ENCODE results near the gene GBF1.
"Not testable (repeated sequence)": the region's sequence is repeated elsewhere in the genome, so short reads cannot be mapped to it uniquely, and the experiment has no call there.

The GBF1 gene, protein sequence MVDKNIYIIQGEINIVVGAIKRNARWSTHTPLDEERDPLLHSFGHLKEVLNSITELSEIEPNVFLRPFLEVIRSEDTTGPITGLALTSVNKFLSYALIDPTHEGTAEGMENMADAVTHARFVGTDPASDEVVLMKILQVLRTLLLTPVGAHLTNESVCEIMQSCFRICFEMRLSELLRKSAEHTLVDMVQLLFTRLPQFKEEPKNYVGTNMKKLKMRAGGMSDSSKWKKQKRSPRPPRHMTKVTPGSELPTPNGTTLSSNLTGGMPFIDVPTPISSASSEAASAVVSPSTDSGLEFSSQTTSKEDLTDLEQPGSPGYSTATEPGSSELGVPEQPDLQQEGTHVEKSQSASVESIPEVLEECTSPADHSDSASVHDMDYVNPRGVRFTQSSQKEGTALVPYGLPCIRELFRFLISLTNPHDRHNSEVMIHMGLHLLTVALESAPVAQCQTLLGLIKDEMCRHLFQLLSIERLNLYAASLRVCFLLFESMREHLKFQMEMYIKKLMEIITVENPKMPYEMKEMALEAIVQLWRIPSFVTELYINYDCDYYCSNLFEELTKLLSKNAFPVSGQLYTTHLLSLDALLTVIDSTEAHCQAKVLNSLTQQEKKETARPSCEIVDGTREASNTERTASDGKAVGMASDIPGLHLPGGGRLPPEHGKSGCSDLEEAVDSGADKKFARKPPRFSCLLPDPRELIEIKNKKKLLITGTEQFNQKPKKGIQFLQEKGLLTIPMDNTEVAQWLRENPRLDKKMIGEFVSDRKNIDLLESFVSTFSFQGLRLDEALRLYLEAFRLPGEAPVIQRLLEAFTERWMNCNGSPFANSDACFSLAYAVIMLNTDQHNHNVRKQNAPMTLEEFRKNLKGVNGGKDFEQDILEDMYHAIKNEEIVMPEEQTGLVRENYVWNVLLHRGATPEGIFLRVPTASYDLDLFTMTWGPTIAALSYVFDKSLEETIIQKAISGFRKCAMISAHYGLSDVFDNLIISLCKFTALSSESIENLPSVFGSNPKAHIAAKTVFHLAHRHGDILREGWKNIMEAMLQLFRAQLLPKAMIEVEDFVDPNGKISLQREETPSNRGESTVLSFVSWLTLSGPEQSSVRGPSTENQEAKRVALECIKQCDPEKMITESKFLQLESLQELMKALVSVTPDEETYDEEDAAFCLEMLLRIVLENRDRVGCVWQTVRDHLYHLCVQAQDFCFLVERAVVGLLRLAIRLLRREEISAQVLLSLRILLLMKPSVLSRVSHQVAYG (N-terminal part only)

DNA sequence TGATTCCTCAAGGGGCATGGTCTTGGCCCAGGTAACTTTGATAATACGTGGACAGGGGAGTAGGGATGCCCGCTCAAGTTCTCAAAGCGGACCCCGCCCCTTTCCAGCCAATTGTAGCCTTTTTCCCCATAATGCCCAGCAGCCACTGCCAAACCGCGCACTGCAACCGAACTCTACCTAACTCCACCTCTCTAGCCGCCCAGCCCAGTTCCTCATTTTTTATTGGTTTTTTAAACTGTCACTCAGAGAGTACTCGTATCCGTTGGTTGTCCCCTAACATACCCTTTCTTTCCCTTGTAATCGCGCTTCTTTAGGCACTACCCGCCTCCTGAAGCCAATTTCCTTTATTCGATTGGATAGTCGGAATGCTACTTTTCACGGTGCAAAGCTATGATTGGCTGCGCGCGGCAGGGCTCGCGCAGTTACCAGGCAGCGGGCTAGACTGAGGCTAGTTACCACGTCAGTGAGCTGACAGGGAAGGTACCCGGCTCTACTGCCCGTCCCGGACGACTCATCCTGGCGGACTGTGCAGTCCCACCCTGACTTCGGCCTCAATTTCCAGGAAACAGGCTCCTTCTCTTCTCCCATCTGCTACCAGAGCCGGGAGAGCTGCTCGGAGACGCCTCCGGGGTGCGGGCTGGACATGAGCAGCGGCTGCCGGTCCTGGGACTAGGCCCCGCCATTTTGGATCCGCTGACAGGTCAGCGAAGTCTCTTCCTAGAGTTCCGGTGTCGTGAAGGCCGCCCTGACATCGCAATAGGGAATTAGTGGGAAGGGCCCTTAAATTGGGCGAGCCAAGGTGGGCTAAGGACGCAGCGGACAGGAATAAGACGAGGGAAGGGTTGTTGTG lies at the start of gene GBF1:
TSS of gene GBF1 (plus strand) at position 451 of the 850 bp plus-strand sequence. CDS start 13,407 bp downstream, outside the sequence.
- peak; percentile 73 for DNase-seq (ENCODE audit: low read depth)

DNA sequence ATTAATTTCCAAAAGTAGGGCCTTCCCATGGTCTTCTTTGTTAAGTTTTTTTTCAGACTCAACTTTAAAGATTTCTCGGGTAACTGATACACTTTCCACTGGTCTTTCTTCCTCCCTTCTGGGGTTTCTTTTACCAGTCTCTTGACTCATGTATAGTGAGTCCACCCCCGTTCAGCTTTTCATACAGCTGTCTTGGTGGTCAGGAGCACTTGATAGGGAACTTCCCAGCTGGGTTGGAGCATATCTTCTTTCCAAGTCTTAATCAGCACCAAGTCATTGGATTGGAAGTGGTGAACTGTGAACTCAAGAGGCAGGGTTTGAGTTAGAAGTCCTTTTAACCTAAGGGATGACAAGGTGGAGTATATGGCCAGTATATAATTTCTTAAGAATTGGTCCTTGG lies 48.4 kb upstream of the GBF1 start:
- DNase-seq (ENCODE audit: low read depth): no peak

DNA sequence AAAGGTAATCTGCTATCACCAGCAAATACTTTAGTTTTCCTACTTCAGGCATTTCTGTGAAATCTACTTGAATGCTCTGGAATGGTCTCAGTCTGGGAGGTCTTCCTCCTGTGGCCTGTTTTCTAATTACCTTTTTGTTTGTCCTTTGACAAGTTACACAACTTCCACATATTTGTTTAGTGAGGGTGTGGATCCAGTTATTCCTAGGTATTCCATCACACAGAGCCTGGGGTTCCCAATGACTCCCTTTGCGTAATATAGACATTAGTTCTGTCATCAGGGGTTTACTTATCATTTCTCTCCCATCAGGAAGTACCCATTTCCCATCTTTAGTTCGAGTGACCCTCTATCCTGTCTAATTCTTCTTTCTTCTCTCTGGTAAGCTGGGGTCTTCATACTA lies 47.3 kb upstream of the GBF1 start:
- no peak for DNase-seq (ENCODE audit: low read depth)

DNA sequence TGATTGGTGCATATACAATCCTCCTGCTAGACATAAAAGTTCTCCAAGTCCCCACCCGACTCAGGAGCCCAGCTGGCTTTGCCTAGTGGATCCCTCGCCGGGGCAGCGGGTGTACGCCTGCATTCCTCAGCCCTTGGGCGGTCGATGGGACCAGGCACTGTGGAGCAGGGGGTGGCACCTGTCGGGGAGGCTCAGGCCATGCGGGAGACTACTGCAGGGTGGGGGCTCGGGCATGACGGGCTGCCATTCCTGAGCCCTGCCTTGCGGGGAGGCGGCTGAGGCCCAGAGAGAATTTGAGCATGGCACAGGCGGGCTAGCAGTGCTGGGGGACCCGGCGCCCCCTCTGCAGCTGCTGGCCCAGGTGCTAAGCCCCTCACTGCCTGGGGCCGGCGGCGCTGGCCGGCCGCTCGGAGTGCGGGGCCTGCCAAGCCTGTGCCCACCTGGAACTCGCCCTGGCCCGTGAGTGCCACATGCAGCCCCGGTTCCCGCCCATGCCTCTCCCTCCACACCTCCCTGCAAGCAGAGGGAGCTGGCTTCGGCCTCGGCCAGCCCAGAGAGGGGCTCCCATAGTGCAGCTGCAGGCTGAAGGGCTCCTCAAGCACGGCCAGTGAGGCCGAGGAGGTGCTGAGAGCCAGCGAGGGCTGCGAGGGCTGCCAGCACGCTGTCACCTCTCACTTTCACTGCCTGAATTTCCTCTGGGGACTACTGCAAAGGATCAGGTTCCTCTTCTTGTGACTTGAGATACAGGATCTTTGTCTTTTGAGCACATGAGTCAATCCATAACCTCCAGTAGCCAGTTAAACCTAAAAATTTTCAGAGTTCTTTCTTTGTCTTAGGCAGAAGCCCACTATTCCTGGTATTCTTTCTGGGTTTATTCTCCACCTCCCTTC lies 44.3 kb upstream of the GBF1 start:
- no peak for DNase-seq (ENCODE audit: low read depth)

DNA sequence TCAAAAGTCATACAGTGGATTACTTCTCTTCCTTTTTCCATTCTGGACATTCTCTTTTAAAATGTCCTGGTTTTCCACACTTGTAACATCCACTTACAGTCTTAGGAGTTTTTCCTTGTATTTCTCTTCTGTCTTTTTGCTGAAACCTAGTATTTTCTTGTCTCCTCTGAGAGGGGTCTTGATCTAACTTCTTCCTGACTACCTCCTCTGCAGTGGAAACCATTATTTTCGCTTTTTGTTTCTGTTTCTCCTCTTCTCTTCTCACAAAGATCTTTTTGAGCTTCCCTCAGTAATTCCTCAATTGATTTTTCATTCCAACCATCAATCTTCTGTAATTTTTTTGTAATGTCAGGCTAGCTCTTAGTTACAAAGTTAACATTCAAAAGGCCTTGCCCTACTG lies 42.9 kb upstream of the GBF1 start:
- no peak for DNase-seq (ENCODE audit: low read depth)

DNA sequence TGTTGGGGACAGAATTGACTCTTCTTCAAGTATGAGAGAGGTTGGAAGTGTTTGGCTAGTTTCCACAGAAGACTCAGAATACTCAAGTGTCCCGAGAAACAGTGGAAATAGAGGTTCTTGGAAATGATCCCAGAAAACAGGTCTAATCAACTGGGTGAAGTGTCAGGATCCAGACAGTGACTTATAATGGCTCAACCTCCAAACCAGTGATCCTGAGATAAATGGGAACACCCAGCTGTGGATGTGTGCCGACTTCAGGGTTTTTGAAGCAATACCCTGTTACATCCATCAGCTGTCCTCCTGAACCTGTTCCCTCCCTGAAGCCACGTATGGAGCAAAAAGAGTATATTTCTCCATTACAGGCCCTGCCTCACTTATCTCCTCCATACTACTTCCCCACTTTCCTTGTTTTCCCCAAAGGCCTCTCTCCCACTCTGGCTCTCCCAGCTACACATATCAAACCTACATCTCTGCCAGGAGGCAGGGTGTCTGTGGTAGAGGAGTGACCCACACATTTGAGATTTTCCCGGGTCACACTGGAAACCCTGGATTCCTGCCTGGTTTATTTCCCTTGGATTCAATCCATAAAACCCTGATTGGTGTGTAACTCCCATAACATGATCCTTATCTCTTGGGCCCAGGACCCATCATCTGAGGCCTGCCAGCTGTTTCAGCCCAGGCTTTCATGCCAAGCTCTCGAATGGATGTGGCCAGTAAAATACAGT lies 36.9 kb upstream of the GBF1 start:
- DNase-seq (ENCODE audit: low read depth): no peak

DNA sequence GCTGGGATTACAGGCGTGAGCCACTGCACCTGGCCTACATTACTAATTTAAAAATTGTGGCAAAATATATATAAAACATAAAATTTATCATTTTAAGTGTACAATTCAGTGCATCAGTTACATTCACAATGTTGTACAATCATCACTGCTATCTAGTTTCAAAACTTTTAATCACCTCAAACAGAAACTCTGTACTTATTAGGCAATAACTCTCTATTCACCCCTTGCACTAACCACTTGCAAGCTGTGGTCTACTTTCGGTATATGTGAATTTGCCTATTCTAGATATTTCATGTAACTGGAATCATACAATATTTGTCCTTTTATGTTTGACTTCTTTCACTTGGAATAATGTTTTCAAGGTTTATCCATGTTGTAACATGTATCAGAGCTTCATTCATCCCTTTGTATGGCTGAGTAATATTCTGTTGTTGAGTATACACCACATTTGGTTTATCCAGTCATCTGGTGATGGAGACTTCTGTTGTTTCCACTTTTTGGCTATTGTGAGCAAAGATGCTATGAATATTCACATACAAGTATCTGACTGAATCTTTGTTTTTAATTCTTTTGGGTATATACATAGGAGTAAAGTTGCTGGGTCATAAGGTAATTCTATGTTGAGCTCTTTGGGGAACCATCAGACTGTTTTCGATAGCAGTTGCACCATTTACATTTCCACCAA lies 33.6 kb upstream of the GBF1 start:
- DNase-seq (ENCODE audit: low read depth): no peak

DNA sequence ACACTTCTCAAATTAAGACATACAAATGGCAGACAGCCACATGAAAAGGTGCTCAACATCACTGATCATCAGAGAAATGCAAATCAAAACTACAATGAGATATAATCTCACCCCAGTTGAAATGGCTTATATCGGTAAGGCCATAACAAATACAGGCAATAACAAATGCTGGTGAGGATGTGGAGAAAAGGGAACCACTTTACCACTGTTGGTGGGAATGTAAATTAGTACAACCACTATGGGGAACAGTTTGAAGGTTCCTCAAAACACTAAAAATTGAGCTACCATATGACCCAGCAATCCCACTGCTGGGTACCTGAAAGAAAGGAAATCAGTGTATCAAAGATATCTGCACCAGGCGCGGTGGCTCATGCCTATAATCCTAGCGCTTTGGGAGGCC lies 31.7 kb upstream of the GBF1 start:
- DNase-seq (ENCODE audit: low read depth): not testable (repeated sequence)

DNA sequence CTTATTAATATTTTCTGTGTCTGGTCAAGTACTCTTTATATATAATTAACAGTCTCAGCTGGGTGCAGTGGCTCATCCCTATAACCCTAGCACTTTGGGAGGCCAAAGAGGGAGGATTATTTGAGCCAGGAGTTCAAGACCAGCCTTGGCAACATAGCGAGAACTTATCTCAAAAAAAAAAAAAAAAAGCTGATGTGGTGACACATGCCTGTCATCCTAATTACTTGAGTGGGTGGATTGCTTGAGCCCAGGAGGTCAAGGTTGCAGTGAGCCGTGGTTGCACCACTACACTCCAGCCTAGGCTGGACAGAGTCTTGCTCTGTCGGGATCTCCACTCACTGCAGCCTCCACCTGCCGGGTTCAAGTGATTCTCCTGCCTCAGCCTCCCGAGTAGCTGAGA lies 26.0 kb upstream of the GBF1 start:
- no peak for DNase-seq (ENCODE audit: low read depth)

DNA sequence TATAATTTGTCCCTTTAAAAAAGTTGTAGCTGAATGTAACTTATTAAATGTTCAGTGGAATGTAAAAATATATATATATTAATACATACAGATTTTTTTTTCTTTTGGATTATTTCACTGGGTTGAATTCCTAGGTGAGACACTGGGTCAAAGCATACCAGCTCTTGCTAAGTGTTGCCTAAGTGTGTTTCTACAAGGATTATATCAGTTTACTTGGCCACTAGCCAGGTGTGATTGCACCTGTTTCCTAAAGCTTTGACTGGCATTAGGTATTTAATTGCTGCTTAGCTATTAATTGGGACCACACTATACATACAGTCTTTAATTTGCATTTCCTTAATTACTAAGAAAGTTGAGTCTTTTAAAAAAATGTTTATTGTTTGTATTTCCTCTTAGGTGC lies 24.7 kb upstream of the GBF1 start:
- no peak for DNase-seq (ENCODE audit: low read depth)

DNA sequence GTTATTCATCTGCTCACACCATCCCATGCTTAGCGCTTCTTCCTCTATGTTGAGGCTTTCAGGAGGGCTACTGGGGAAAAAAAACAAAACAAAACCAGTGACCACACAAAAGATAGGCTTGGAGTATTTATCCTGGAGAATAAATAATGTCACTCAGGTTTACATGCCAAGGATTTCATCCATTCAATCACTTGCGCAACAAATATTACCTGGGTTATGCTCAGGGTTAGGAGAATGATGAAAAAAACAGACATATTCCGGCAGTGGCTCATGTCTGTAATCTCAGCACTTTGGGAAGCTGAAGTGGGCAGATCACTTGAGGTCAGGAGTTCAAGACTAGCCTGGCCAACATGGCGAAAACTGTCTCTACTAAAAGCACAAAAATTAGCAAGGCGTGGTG lies 22.5 kb upstream of the GBF1 start:
- no peak for DNase-seq (ENCODE audit: low read depth)

DNA sequence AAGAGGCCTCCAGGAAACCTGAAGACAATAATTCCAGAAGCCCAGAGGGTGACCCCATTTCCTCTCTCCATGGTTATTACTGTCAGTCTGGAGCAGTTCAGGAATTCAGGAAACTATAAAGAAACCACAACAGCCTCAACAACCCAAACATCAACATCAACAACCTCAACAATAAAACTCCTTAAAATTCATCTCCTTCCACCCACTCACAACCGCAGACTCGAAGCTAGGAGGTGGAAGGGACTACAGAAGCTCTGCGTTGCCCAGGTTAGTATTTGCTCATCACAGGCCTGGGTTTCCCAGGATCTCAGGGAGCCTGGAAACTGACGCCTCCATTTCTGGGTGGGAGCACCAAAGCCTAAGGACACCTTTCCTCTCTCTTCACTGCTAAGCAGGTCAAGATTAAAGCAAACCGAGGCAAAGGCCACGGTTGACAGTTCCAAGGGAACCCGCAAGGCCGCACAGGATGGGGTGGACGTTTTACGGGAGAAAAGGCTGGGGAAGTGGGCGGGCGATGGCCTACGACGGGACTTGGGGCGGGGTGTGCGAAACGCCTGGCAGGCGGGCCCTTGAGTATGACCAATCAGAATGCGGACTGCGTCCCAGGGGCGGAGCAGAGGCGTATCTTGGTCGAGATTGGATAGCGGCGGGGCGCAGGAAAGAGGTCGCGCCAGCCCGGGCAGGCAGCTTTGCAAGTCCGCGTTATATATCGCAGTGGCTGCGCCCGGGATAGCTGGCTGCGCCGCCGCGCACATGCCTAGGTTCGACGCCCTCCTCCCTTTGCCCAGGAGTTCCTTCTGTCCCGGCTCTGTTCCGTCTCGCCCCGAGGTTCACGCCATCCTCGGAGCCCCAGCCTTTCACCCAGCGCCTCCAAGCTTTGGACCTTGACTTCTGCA lies 19.4 kb upstream of the GBF1 start, which contains the start of gene ELOVL3:
TSS of gene ELOVL3 (plus strand) at position 654 of the 896 bp plus-strand sequence. CDS start 250 bp downstream, outside the sequence.
- DNase-seq (ENCODE audit: low read depth): peak; percentile 61

DNA sequence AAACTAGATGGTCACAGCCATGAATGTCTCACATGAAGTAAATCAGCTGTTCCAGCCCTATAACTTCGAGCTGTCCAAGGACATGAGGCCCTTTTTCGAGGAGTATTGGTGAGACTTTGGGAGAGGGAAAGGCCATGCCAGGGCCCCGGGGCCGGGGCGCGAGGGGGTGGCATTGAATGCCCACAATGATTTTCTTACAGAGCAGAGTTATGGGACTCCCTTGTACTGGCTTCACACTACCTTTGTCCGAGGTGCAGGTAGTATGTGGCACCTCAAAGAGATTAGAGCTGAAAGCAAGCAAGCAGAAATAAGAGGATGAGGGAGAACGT lies 18.8 kb upstream of the GBF1 start:
- DNase-seq (ENCODE audit: low read depth): no peak

DNA sequence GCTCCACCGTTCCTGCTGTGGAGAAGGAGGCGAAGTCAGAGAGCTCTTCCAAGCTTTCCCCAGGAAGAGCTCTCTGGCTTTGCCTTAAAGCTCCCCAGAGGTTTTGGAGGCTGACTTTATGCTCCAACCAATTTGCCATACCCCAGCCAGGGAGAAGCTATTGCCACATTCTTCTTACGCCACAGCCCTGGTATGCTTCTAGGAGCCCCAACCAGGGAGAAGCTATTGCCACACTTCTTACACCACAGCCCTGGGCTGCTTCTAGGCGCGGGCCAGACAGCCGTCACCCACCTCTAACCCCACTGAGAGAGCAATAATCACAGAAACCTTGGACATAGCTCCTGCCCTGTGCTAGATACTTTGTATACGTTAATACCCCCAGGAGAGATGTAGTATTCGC lies 18.3 kb upstream of the GBF1 start:
- DNase-seq (ENCODE audit: low read depth): no peak

DNA sequence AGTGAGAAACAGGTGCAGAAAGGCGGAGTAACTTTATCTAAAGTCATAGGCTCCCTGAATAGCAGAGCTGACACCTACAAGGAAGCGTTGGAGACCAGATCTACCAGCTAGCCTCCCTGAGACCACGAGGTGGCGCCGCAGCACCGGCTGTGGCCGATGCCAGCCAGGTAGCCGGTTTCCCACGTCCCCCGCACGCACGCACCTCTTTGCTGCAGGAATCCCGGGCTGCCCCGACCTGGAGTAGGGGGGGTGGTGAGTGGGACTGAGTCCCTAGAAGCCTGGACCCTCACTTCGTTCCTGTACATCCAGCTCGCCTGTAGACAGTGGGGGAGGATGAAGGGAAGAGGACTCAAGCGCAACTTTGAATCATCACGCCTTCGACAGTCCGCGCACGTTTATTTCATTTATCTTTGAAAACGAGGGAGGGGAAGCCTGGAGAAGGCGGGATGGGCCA lies 15.5 kb upstream of the GBF1 start:
- DNase-seq (ENCODE audit: low read depth): peak; percentile 72

DNA sequence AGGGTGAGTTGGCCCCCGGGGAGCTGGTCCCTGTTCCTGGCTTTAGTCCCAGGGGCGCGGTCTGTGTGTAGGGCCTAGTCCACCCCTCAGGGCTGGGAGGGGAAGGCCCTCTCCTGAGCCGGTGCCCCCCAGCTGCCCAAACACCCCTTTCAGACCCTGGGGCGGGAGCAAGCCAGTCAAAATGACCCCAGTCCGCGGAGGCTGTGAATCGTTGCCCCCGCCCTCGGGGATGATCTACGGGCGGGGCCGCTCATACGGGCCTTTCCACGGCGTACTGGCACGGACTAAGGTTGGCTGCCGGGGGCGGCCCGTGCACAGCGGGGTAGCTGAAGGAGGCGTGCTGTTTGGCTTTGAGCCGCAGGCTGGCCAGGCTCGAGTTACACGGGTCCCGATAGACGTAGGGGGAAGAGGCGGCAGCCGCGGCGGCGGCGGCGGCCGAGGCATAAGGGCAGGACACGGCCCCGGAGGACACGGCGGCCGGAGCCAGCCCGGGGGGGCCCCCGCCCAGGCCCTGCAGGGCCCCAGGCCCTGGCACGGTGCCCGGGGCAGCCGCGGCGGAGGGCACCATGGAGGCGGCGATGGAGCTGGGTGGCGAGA lies 15.0 kb upstream of the GBF1 start:
- no peak for DNase-seq (ENCODE audit: low read depth)

DNA sequence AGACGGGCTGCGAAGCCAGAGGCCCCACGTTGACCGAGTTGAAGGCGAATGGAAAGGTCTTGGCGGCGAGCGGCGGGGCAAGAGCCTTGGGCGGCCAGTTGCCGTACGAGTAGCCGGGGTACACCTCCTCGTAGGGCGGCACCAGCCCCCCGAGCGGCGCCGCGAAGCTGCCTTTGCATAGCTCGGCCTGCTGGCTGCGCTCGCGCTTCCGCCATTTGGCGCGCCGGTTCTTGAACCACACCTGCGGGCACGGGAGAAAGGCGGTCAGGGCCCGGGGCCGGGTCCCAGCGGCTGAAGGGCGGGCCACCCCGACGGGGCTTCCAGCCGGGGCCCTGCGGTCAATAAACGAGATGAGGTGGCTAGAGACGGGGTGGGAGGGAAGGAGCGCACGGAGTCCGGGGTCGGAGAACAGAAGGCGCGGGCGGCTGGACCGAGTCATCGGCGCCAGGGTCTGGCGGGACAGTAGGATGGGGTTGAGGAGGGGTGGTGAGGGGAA lies 14.4 kb upstream of the GBF1 start:
- DNase-seq (ENCODE audit: low read depth): no peak
